ENCODE results near the gene ITGAE.

ITGAE gene

DNA sequence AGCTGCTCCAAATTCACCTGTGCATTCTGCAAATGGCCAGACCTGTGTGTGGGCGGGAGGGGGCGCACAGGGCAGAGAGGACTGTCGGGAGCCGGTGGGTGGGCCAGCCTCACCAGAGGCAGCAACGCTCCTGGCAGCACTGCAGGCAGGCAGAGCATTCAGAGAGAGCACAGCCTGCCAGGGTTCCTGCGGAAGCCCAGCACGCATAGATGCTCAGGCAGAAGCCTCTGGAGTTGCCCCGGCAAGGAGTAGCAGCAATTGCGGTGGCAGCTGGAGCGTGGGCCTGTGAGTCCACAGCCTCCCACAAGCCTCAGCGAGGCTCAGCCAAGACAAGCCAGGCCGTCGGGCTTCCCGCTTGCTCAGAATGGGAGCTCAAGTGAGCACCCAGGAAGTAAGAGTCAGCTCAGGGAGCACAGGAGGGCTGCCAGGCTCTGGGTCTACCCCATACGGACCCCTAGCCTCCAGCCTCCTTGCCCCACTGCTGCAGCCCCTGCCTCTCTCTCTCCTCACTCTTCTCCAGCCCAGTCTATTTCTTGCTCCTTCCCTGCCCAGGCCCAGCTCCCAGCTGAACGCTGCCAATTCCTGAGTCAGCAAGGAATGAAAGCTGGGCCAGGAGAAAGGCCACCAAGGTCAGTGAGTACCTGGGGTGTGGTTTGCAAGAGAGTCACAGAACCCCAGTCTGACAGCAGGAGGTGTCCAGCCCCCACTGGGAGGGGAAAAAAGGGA, 122.7 kb downstream of the ITGAE start:
- in situ Hi-C loops (cut with MboI; ENCODE audit: low sequenced_read_pairs) = no loop called here

DNA sequence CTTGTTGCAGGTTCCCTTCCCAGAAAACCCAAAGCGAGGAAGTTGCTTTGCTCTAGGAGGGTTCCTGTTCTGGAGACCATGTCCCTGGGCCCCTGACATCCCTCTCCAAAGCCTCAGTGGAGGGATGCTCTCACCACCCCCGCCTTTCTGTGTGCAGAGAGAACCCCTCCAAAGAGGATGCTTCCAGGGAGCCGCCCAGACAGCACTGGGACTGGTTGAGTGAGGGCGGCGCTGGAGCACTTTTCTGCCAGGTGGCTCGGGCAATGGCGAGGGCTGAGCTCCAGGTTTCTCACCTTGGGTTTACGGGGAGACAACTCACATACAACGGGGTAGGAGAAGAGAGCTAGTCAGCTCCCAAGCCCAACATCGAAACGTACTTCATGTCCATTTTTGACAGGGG, 125.1 kb downstream of the ITGAE start:
- in situ Hi-C loops (cut with MboI; ENCODE audit: low sequenced_read_pairs) = no loop called here

DNA sequence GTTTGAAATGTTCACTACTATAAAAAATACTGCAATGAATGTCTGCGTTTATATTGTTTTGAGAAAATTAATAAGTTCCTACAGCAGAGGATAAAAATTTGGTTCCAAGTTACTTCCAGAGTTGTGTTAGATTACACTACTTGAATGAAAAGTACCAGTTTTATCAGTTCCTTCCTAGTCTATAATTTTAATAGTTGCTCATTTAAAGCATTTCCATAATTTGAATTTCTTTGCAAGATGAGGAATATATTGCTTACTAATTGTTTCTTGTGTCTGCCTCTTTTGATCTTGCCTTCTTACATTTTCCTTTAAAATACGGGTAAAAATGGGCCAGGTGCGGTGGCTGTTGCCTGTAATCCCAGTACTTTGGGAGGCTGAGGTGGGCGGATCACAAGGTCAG, 128.4 kb downstream of the ITGAE start:
- in situ Hi-C loops (cut with MboI; ENCODE audit: low sequenced_read_pairs) = no loop called here

DNA sequence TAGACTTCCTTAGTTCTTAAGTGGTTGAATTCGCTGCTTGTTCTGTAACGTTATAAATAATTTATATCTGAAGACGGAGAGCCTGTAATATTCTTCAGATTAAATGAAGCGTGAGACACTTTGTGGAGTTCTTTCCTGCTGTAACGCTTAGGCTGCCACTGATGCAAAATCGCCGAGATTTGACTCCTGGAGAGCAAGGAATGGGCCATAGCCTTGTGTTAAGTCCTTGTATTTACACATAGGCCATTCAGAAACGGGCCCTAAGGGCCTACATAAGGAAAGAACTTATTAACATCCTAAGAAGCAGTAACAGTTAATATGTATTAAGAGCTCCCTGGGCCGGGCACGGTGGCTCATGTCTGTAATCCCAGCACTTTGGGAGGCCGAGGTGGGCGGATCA, 131.4 kb downstream of the ITGAE start:
- in situ Hi-C loops (cut with MboI; ENCODE audit: low sequenced_read_pairs) = no loop called here

DNA sequence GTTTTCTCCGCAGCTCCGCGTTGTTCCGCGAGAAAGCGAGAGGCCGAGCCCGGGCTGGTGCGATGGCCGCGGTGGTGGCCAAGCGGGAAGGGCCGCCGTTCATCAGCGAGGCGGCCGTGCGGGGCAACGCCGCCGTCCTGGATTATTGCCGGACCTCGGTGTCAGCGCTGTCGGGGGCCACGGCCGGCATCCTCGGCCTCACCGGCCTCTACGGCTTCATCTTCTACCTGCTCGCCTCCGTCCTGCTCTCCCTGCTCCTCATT, 132.0 kb downstream of the ITGAE start:
- in situ Hi-C loops (cut with MboI; ENCODE audit: low sequenced_read_pairs) = no loop called here

DNA sequence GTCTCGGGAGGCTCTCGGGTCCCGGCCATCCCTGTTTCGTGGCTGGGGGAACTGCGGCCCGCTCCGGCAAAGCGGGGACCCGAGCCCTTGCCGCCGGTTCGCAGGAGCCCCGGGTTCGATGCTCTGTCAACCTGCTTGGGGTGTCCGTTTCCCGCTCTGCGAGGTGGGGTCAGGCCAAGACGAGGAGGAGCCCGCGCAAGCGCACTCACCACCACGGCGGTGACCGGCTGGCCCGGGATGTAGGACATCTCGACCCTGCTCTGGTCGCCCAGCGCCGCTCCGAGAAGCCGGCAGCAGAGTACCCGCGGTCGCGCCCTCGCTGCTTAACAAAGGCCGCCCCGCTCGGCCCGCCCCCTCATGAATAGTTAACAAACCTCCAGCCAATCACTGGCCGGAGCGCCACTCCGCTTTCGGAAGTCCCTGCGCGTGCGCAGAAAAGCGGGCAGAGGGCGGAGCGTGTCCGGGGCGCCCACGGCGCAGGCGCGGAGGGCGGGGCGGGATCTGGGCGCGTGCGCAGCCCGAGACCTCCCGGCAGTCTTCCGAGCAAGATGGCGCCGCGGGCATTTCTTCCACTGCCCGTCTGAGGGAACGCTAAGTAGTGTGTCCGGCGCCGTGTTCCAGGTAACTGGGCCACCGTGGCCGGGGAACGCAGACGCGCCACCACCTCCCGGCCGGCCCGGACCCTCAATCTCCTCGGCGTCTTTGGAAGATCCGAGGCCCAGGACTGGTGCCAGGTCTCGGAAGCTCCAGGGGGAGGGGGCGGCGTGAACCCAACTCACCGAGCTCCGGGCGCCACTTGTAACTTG, 132.5 kb downstream of the ITGAE start, which contains the start of the genes EMC6 and TAX1BP3:
Gene EMC6 (plus strand): TSS at position 534 of the 806 bp plus-strand sequence. CDS start 335 bp downstream, outside the sequence.
Gene TAX1BP3 (minus strand): TSS at position 300 of the 806 bp plus-strand sequence. CDS start 52 bp downstream, at position 248.
- in situ Hi-C loops (cut with MboI; ENCODE audit: low sequenced_read_pairs) = no loop called here

DNA sequence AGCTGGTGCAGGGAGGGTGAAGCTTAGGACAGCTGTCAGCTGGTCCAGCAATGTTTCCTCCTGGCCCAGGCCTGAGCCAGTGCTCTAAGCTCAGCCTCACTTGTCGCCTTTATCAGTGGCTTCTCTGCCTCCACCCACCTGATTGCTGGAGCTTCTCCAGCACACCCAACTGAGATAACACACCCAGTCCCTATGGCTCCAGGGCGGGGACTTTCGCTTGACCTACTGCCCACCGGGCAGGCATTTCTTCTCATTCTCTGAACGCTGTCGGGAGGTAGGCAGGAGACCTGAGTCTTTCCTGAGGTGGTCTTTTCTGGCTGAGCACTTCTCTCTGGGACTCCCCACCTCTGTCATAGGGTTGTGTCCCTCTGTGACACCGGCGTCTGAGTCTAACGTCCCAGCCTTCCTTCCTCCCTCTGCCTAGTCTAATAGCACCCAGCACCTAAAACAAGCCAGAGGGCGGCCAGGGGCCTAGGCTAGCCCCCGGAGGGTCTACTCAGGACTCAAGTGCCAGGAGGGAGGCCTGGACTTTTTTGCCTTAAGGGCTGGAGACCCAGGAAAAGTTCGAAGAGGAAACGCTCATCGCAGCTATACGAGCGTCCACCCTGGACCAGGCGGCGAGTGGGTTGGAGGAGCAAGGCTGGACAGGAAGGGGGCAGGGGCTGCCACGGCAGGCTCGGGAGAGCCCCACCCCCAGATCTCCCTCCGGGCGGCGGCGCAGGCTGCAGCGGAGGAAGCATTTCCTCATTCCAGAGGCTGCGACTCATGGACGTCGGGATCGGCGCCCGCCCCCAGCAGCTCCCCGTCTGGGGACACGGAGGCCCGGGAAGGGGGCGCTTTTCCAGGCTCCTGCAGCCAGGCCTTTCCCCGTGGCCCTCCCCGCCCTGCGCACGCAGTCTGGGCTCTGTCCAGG, 133.4 kb downstream of the ITGAE start:
- in situ Hi-C loops (cut with MboI; ENCODE audit: low sequenced_read_pairs) = no loop called here

DNA sequence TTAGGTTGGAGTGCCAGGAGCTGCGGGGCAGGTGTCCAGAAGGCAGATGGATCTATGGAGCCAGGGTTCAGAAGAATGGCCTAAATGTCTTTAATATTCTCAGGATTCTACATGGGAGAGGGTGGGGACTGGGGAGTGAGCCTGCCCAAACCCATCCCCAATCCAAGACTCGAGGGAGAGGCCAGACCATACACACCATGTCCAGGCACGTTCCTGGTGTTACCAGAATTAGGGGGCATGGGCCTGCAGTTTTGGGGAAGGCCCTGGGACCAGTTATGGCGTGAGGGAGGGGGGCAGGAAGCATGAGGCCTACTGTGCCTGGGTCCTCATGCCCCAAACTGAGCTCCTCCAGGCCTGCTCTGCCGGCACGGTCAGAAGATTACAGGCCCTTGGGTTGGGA, 134.5 kb downstream of the ITGAE start:
- in situ Hi-C loops (cut with MboI; ENCODE audit: low sequenced_read_pairs) = no loop called here

DNA sequence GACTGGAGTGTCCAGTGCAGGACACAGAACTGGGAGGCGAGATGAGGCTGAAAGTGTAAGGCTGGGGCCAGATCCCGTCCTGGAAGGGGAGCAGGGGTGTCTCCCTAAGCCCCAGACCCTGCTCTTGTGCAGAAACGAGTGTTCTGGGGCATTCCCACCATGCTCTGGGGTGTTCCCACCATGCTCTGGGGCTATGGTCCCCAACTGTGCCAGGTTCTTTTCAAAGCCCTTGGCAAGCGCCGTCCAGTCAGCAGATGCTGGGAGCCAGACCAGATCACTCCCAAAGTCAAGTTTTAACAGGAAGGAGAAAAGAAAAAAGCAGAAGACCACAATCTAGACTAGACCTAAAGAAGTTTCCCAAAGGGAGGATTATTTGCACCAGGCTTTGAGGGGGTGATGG, 135.2 kb downstream of the ITGAE start:
- in situ Hi-C loops (cut with MboI; ENCODE audit: low sequenced_read_pairs) = no loop called here

Measured in hTERT RPE-1 (cell line).